B cell (primary cell): Measurements from ENCODE around the gene DENND1A. TPM values are rescaled to one million over a fixed set of nuclear protein-coding genes. Genes with fewer than 3 reads are reported as not detected.
"Not testable (repeated sequence)": the region's sequence is repeated elsewhere in the genome, so short reads cannot be mapped to it uniquely, and the experiment has no call there.

Experiments used
- ATAC-seq: fragments of 200-7000 bp; cut with Tn5 transposase; one replicate; pipeline ENCODE4 v1.10.0; 2021; ENCODE audit warnings: low read depth, mild to moderate bottlenecking, moderate number of reproducible peaks, moderate library complexity
- CTCF ChIA-PET: fragments of 350-600 bp; sonication (Branson Sonifier 250); formaldehyde crosslinking; loops from one replicate; lab custom pipeline; 2021; ENCODE audit warnings: antibody characterized with exemption, inconsistent platforms; lab: Charles Lee
- POLR2A ChIA-PET: fragments of 350-600 bp; sonication (Branson Sonifier 250); formaldehyde crosslinking; loops from one replicate; lab custom pipeline; 2021; ENCODE audit warnings: antibody characterized with exemption; lab: Charles Lee
- DNase-seq: peaks from one replicate; pipeline ENCODE4 v3.0.0; 2013
- H2AFZ ChIP-seq: 2 replicates; pipeline ENCODE4 v1.6.1; 2012; ENCODE audit warnings: mild to moderate bottlenecking, low read depth, low read length; ENCODE audit not compliant: insufficient read depth, poor library complexity, severe bottlenecking
- H3K27ac ChIP-seq, 2 donors: 1 replicate in 1 of 2; 2 replicates in 1 of 2; pipeline ENCODE4 v1.5.1; 2012 to 2013; ENCODE audit warnings: low read length in 2 of 2, mild to moderate bottlenecking in 2 of 2, moderate library complexity in 1 of 2
- H3K27me3 ChIP-seq, 4 experiments: fragments of 200-600 bp in 1 of 4; sonication (generic) in 1 of 4; replicated peaks in 1 of 4; 1 replicate in 2 of 4; 2 replicates in 2 of 4; pipeline versions ENCODE4 v1.6.1 to v1.7.0; 2013 to 2016; ENCODE audit warnings: low read length in 3 of 4, mild to moderate bottlenecking in 2 of 4, mixed read lengths in 1 of 4, moderate library complexity in 1 of 4; ENCODE audit not compliant: insufficient read depth in 4 of 4, control insufficient read depth in 3 of 4; ENCODE audit errors: control extremely low read depth in 1 of 4
- H3K36me3 ChIP-seq, 2 experiments: replicated peaks in 1 of 2; 1 replicate in 1 of 2; 2 replicates in 1 of 2; pipeline versions ENCODE4 v1.6.1 to v1.7.1; 2013; ENCODE audit warnings: low read length in 1 of 2; ENCODE audit not compliant: insufficient read depth in 2 of 2, control insufficient read depth in 1 of 2; ENCODE audit errors: control extremely low read depth in 1 of 2, extremely low read depth in 1 of 2
- H3K4me1 ChIP-seq, 2 donors: fragments of 200-600 bp in 1 of 2; sonication (generic) in 1 of 2; 1 replicate in 1 of 2; 2 replicates in 1 of 2; pipeline versions ENCODE4 v1.5.1 to v1.6.1; 2013 to 2017; ENCODE audit warnings: low read length in 2 of 2; ENCODE audit not compliant: control insufficient read depth in 2 of 2, insufficient read depth in 2 of 2
- H3K4me2 ChIP-seq: replicated peaks from 2 replicates; pipeline ENCODE3; 2012; ENCODE audit warnings: mild to moderate bottlenecking, low read depth, low read length; ENCODE audit not compliant: poor library complexity, severe bottlenecking
- H3K4me3 ChIP-seq, 5 experiments: fragments of 200-600 bp in 1 of 5; sonication (generic) in 1 of 5; 1 replicate in 3 of 5; 2 replicates in 2 of 5; pipeline versions ENCODE4 v1.5.1 to v1.7.0; 2011 to 2016; ENCODE audit warnings: low read length in 4 of 5, mild to moderate bottlenecking in 4 of 5, low read depth in 2 of 5, control low read depth in 1 of 5, moderate library complexity in 1 of 5; ENCODE audit not compliant: insufficient read depth in 1 of 5; ENCODE audit errors: control extremely low read depth in 1 of 5, extremely low read depth in 1 of 5
- H3K79me2 ChIP-seq: fragments of 200-600 bp; sonication (generic); one replicate; pipeline ENCODE4 v1.6.0; 2016; ENCODE audit warnings: low read length; ENCODE audit not compliant: control insufficient read depth, insufficient read depth
- H3K9ac ChIP-seq: fragments of 200-600 bp; sonication (generic); 2 replicates; pipeline ENCODE4 v1.6.1; 2017; ENCODE audit warnings: mild to moderate bottlenecking, low read length, moderate library complexity
- H3K9me3 ChIP-seq, 3 donors: one replicate each; pipeline versions ENCODE4 v1.6.1 to v1.7.1; 2013; ENCODE audit warnings: low read length in 2 of 3; ENCODE audit not compliant: control insufficient read depth in 2 of 3, insufficient read depth in 1 of 3; ENCODE audit errors: control extremely low read depth in 1 of 3
- H4K20me1 ChIP-seq: 2 replicates; pipeline ENCODE4 v1.6.0; 2012; ENCODE audit warnings: mild to moderate bottlenecking, low read length; ENCODE audit not compliant: insufficient read depth, control insufficient read depth, poor library complexity, severe bottlenecking
- H3K27ac Mint-ChIP-seq: one replicate; pipeline ENCODE4 v1.8.0; 2021; ENCODE audit warnings: mixed read lengths
- H3K27me3 Mint-ChIP-seq: one replicate; pipeline ENCODE4 v1.8.0; 2021; ENCODE audit warnings: mixed read lengths
- H3K4me1 Mint-ChIP-seq: one replicate; pipeline ENCODE4 v1.8.0; 2021; ENCODE audit warnings: mixed read lengths
- H3K4me3 Mint-ChIP-seq: one replicate; pipeline ENCODE4 v1.8.0; 2021; ENCODE audit warnings: mixed read lengths
- H3K9me3 Mint-ChIP-seq: one replicate; pipeline ENCODE4 v1.8.0; 2022; ENCODE audit warnings: mixed read lengths; ENCODE audit not compliant: insufficient read depth
- EZH2 ChIP-seq: IDR thresholded peaks from 2 replicates; pipeline ENCODE4 v1.6.1; 2012; ENCODE audit warnings: borderline replicate concordance, low read depth, mild to moderate bottlenecking, moderate library complexity, low read length; ENCODE audit not compliant: insufficient read depth, poor library complexity, severe bottlenecking
- WGBS: methylation state at CpG from one replicate; pipeline ENCODE4 v1.1.5; 2013; ENCODE audit warnings: missing lambda C conversion rate; ENCODE audit not compliant: insufficient coverage; 5-methylcytosine and 5-hydroxymethylcytosine counted together
- intact Hi-C: fragments of 100-400 bp; cut with micrococcal nuclease; formaldehyde crosslinking; loops from one replicate; pipeline ENCODE4 v1.10.0; 2022
- polyA plus RNA-seq: library from polyadenylated mRNA; depleted of rRNA; stranded (reverse); fragments of >200 nt; gene quantifications from 2 replicates; pipeline ENCODE4 v1.2.3, GENCODE V29; 2012
- small RNA-seq: library from RNA; depleted of rRNA; stranded (forward); fragments of <200 nt; gene quantifications from one replicate; pipeline ENCODE3, GENCODE V24; 2012; ENCODE audit warnings: low replicate concordance, low read depth; ENCODE audit not compliant: insufficient read length
- total RNA-seq, 2 donors: library from RNA; stranded (reverse); fragments of 120-200 nt in 1 of 2; gene quantifications; 1 replicate in 1 of 2; 2 replicates in 1 of 2; pipeline versions ENCODE4 v1.2.3 to v1.2.4, GENCODE V29; 2013 to 2022
- TF ChIP-seq, protein P1 (sequence below): fragments of 200-600 bp; IDR thresholded peaks from one replicate; pipeline ENCODE4 v1.8.0; 2022; ENCODE audit warnings: antibody characterized with exemption, mild to moderate bottlenecking

DENND1A gene
- total and polyA plus RNA-seq, 2 donors (not counting 1 experiment from before 2014, with no cell fraction given) = 10.8 to 26.0 TPM

DNA sequence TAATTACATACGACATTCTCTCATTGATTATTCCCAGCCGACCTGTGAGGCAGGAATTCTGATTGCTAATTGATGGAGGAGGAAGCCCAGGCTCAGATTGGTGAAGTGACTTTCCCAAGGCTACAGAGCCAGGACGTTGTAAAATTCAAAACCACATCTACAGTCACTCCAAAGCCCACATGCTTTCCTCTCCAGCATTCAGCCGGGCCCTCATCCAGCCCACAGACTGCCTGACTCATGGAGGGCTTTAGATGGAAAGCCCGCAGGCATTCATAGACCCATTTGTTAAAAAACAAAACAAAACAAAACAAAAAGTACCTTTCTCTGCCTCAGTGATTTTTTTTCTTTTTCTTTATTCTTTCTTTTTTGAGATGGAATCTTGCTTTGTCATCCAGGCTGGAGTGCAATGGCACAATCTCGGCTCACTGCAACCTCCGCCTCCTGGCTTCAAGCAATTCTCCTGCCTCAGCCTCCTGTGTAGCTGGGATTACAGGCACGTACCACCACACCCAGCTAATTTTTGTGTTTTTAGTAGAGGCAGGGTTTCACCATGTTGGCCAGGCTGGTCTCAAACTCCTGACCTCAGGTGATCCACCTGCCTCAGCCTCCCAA lies 596.8 kb downstream of the DENND1A start:
- 58% methylated on average over 4 of the region's 8 CpGs for WGBS
- H3K27me3 Mint-ChIP-seq, H3K4me3 Mint-ChIP-seq, H2AFZ ChIP-seq, intact Hi-C loops, H3K79me2 ChIP-seq, H4K20me1 ChIP-seq, H3K9me3 Mint-ChIP-seq, H3K27ac ChIP-seq, H3K4me2 ChIP-seq, H3K9ac ChIP-seq, H3K27me3 ChIP-seq, DNase-seq, H3K36me3 ChIP-seq, H3K4me3 ChIP-seq, H3K9me3 ChIP-seq, ATAC-seq, POLR2A ChIA-PET: not testable (repeated sequence)
- Mint-ChIP-seq H3K4me1 (peaks cover 68% of the 10 kb centered on the region), H3K27ac (peak overlapping the region; percentile 32)
- peaks cover 48 to 53% of the 10 kb centered on the region in 2 donors for H3K4me1 ChIP-seq
- CTCF ChIA-PET = interaction anchor here (1.1 to 1.5 kb wide), 3 partner anchors 14 to 108 kb away, joined by 3 to 5 read pairs (median 4); no protein-coding TSS in a partner anchor

DNA sequence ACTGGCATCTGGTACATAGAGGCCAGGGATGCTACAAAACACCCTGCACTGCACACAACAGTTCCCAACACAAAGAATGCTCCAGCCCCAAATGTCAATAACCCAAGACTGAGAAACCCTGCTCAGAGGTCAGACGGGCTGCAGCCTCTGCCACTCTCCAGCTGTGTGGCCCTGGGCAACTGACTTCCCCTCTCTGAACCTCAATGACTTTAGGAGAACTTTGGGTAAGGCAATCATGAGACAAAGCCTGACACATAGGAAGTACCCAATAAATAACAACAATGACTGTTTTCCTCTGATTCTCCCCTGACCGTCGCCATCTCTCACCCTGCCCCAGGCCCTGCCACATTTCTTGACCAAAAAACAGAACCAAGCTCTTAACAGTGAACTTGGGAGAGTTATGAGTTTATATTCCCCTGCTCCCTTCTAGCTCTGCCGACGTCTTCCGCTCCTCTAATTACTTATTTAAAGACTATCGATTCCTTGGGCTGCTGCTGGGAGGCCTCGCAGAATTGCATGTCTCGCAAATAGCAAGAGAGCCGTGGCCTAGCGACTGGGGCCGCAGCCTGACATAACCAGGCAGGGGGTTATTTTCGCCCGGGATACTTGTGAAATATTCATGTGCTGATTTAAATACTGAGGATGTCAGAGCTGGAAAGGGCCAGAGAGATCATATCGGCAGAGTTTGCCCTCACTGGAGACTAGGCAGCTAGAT lies 598.4 kb downstream of the DENND1A start:
- Histone ChIP-seq H3K4me3 (no peak overlapping the region), H3K9me3 (no peaks in the 10 kb centered on the region), H3K27ac (no peak overlapping the region), H3K4me1 (peaks cover 41 to 48% of the 10 kb centered on the region in 2 donors), H4K20me1 (no peaks in the 10 kb centered on the region), H3K79me2 (no peaks in the 10 kb centered on the region), H3K4me2 (no peak overlapping the region), H3K36me3 (no peaks in the 10 kb centered on the region), H3K27me3 (no peaks in the 10 kb centered on the region), H3K9ac (no peak overlapping the region), H2AFZ (no peak overlapping the region)
- ATAC-seq (no peak), DNase-seq (no peak)
- peak overlapping the region; percentile 57 for H3K27ac Mint-ChIP-seq
- no peaks in the 10 kb centered on the region for H3K27me3 Mint-ChIP-seq
- H3K4me1 Mint-ChIP-seq = peaks cover 68% of the 10 kb centered on the region
- no peak for TF ChIP-seq EZH2
- TF ChIP-seq, protein P1, sequence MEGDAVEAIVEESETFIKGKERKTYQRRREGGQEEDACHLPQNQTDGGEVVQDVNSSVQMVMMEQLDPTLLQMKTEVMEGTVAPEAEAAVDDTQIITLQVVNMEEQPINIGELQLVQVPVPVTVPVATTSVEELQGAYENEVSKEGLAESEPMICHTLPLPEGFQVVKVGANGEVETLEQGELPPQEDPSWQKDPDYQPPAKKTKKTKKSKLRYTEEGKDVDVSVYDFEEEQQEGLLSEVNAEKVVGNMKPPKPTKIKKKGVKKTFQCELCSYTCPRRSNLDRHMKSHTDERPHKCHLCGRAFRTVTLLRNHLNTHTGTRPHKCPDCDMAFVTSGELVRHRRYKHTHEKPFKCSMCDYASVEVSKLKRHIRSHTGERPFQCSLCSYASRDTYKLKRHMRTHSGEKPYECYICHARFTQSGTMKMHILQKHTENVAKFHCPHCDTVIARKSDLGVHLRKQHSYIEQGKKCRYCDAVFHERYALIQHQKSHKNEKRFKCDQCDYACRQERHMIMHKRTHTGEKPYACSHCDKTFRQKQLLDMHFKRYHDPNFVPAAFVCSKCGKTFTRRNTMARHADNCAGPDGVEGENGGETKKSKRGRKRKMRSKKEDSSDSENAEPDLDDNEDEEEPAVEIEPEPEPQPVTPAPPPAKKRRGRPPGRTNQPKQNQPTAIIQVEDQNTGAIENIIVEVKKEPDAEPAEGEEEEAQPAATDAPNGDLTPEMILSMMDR = no peak
- H3K4me3 Mint-ChIP-seq = no peak overlapping the region
- intact Hi-C loops = no loop called here
- H3K9me3 Mint-ChIP-seq = no peaks in the 10 kb centered on the region
- POLR2A ChIA-PET = no interaction called here
- 96% methylated on average over 11 of the region's 15 CpGs for WGBS
- CTCF ChIA-PET = no interaction called here

Small RNA genes within 50 kb of the gene (small RNA-seq; reads per million reads assigned to genes)
- gene MIR601 (not detected), gene MIR7150 (not detected)

Other genes starting within 250 kb of the DENND1A start
- gene LHX2, start 81.6 kb upstream of the DENND1A start, total RNA-seq = 0.49 TPM in 1 of 2 replicates, not detected in the other
- gene LHX2, start 81.6 kb upstream of the DENND1A start, polyA plus RNA-seq = 0.66 TPM in 1 of 2 replicates, not detected in the other